Stimulated activated CD8-positive, alpha-beta memory T cell treated with anti-CD3 and anti-CD28 coated beads, Interleukin-7, amount 100 ng/mL, for 48 hours (primary cell): Measurements from ENCODE around the gene POLG.

ENCODE experiments used
- DNase-seq, 2 donors: peaks; one replicate each; pipeline ENCODE4 v3.0.0-alpha.2; 2020; ENCODE audit warnings: low read depth in 1 of 2; ENCODE audit errors: extremely low read depth in 1 of 2

Gene POLG

DNA sequence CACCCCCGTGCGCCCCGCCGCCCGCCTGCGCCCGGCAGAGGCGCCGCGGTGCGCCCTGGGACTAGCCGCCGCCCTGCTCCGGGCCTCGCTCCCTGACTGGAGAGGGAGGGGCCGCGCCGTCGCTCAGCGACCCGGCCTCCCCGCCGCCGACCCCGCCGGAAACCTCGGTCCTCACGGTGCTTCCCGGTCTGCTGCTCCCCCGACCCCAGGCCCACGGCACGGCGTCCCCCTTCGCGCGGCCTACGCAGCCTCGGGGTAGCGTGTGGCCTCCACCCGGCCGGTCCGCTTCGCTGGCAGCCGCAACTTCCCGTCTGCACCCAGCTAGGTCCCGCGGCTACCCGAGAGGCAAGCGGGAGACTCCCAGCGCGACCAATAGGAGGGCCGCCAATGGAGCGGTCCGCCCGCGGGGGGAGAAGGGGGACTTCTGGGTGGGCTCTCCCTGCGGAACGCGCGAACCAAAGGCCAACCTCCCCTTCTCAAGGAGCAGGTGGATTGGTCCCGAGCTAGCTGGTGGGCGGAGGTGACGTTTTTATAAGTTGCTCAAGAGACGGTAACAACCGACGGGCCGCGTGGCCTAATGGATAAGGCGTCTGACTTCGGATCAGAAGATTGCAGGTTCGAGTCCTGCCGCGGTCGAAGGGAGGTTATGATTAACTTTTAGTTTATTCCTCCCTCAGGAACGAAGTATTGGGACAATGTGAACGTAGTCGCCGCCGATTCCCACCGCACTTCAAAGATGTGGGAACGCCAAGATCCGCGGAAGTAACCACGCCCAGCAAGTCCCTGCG, at the start of gene POLG:
TSS of gene POLG (minus strand) at position 315 of the 788 bp plus-strand sequence. CDS start 1,070 bp downstream, outside the sequence.
- DNase-seq, result peak; percentile 96 to 97

DNA sequence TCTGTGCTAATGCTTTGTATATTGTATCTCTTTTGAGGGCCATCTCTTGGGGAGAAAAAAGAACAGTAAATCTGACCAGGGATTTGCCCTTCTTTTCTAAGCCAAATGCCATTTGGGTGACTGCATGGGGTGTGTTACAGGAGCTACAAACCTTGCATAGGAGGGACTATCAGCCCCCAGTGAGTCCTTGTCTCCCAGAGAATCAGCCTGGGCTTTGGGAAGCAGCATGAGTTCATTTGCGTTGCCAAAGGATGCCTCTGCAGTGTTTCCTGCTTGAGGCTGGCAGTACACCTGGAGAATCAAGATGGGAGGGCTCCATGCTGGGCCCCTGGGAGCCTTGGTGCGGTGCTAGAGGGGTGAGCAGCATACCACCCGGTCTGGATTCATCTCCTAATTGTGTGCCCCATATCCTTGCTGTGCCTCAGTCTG, 49.6 kb upstream of the POLG start:
- no peak for DNase-seq

DNA sequence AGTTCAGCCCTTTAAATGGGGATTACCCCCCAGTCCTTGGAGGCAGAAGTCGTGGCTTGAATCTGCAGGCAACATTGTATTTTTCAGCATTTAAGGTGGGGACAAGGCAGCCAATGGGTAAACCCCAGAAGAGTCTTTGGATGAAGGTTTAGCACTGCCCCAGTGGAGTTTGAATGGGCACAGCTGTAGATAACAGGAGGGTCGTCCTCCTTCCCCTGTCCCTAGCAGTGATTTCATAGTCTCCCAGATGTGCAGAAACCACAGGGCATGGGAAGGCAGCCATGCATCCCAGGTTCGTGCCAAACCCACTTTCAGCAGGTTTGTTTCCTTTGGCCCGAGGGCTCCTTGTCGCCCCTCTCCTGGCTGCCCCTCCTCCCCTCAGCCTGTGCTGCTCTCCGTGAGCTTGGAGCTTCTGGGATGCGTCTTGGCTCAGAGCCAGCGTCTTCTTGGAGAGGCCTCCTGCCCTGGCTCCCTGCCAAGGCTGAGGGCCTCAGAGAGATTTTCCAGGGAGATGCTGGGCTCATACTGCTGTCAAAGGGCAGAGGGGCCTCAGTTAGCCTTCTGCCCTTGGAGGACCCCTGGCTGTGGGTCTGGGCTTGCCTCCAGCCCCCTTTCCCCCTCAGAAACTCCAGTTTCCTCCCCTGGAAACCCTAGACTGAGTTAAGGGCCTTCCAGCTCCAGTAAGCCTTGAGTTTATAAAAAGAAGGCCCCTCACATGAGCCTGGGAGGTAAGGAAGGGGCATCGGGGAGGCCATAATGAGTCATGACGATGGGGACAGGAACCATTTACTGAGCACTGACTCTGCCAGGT, 48.9 kb upstream of the POLG start:
- no peak for DNase-seq

DNA sequence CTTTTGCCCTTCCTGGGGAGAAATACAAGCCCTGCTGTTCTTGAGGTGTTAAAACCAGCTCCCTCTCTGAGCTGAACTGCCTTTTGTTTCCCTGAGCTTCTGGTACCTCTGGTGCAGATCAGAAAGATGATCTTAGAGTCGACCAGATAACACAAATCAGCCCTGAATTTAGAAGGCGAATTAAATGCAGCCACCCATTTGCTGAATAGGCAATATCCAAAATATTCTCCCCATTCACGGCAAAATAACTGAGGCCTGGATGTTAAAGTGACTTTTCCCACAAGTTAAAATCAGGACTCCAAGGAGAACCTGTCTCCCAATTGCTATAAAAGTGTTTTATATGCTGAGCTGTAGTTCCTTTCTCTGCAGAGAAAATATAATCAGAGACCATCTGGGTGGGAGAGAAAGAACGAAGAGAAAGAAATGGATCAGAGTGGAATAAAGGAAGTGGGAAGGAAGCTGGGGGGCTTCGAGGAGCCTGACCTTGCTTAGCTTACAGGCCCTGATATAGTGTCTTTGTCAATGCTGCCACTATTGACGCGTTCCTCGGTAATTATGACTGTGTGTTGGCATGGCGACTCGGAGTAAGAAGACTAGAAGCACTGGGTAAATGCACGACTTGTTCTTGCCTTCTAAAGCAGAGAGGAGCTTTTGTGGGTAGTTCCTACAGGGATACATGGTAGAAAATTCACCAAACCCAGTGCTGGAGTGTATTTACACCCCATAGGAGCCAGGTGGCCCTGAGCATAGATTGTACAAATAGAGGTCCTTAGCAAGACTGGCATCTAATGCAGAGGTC, 47.5 kb upstream of the POLG start:
- no peak for DNase-seq

DNA sequence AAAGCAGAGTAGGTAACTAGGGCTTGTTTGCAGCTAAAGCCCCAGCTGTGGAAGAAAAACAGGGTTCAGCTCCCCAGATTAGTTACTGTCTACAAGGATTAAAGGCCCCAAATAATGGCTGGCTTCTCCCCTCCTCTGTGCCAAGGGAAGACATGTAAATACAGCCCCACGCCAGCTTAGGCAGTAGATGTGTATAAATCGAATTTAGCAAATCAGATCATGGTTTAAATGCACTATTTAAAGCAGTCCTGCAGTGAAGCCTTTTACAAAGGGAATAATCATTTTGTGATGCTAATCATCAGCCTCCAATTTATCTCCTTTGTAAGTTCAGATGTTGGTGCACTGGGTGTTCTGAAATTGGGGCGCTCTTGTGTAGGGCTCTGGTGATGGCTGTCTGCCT, 46.7 kb upstream of the POLG start:
- DNase-seq, result no peak

DNA sequence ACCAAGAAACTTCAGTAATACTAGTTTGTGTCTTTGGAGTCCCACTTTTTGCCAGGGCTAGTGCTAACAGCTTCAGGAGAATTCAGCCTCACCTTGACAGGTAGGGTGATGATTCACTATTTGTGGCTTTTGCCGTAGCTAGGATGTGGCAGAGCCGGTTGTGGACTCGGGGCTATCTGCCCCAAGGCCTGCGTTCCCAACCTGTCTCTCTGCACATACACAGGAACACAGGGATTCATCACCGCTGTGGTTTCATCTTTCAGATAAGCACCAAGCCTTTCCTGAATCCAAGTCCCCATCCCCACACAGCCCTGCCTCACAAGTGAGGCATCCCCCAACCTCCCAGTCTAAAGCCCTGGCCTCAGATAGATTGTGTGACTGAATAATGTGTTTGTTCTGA, 45.2 kb upstream of the POLG start:
- DNase-seq, result no peak

DNA sequence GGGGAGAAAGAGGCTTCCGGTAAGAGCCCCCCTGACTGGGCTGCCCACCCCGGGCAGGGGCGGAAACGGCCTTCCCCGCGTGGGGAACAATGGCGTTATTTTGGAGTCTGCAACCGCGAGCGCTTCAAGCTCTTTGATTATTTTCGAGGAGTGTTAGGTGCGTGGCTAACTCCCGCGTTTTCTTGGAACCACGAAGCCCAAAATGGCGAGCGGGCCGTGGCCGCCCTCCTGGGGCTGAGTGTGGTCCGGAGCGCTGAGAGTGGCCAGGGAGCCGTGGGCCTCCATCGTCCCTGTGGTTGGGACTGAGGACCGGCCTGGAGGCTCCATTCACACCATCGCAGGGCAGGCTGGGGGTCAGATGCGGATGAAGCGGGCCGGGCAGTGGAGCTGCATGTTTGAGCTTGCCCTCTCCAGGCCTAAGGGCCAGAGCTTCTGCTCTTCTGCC, 44.6 kb upstream of the POLG start:
- DNase-seq, result no peak

DNA sequence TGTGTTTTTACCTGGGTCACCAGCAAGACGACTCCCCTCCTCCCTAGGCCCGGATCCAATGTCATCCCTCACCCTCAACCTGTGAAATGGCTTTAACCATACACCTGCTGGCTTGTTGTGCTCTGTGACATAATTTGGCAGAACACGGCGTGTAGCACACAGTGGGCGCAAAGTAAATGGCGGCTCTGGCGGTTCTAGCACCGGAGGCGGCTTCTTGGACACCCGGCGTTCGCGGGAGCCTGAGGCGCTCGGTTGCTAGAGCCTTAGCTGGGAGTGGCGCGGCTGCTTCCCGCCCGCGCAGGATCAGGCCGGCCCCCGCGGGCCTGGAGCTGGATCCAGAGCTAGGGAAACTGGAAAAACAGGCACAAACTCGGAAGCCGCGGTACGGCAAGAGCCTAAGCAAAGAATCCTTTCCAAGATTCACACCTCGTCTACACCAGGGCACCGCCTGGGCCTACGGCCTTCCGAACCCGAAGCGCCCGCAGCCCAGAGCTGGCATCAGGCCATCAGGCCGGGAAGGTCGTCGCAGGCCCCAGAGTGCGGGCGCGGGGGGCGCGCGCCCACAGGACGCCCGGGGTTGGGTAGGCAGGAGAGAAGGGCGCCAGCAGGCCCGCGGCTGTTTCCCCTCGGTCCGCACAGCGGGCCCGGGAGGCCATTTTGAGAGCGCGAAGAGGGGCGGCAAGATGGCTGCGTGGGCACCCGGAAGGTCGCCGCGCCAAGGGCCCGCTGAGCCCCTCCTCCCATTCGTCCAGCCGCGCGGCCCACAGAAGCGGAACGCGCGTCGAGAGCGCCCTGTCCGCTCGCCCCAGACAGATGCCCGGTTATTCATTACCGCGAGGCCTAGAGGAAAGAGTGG, 43.9 kb upstream of the POLG start:
- no peak for DNase-seq

DNA sequence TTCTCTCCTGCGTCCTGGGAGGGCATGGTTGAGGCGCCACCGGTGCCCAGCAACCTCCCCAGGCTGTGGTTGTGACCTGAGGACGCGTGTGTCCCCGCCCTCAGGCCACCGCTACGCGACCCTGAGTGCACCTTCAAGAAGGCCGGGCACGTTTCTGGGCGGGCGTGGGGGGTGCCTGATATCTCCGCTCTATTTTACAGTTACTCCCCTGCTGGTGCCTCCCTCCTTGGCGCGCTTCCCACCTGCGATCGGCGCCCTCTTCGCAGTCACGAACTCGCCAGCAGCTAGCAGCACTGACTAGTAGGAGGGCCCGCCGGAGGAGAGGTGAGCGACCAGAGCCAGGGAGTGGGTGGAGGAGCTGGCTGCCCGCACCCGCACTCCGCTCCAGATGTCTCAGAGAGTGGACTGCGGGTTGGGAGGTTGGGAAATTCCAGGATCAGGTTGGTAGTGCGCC, 43.2 kb upstream of the POLG start:
- DNase-seq, result no peak

DNA sequence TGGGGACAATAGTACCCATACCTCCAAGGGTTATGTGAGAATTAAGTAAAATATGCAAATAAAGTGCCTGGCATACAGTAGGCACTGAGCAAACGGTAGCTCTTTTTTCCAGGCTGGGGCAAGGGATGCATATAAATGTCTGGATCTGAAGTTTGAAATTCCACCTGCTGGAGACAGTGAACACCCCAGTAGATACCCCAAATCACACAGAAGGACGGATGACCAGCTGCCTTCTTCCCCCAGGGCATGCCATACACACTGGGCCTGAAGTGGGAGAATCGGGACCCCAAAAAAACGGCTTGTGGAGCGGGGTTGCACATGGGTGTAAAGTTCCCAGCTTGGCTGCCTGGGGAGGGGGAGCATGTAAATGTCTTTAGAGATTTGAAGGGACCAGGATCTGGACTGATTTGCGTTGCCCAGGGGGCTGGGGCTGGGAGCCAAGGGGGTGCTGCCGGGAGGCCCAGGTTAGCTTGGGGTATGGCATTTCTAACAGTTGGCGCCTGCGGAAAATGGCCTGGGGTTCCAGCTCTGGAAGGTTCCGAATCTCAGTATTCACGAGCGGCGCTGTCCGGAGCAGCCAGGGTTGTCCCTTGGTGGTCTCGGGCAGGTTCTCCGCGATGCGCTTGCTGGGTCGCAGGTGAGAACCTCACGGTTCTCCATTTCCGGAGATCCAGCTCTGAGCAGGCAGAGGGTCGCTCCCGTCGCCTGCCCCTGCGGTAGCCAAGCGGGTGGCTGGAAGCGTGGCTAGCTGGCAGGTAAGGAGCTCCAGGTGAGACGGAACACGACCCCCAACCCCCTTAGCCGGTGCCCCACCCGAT, 42.6 kb upstream of the POLG start:
- DNase-seq, result no peak

DNA sequence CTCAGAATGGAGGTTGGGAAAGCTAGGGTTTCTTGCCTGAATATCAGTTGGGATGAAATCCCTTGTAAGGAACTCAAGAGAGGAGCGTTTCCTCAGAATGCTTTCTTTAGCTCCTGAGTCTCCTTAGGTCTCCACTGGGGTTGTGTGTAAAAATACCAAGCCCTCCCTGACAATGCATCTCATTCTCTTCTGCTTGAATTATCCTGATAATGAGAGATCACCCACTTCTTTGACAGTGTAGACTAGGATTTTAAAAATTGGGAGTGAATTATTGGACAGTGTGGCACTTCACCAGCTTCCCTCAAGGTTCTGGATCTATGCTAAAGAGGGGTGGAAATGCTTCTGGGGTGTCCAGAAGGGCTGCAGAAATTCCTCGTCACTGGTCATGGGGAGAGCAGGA, 41.8 kb upstream of the POLG start:
- DNase-seq, result no peak

DNA sequence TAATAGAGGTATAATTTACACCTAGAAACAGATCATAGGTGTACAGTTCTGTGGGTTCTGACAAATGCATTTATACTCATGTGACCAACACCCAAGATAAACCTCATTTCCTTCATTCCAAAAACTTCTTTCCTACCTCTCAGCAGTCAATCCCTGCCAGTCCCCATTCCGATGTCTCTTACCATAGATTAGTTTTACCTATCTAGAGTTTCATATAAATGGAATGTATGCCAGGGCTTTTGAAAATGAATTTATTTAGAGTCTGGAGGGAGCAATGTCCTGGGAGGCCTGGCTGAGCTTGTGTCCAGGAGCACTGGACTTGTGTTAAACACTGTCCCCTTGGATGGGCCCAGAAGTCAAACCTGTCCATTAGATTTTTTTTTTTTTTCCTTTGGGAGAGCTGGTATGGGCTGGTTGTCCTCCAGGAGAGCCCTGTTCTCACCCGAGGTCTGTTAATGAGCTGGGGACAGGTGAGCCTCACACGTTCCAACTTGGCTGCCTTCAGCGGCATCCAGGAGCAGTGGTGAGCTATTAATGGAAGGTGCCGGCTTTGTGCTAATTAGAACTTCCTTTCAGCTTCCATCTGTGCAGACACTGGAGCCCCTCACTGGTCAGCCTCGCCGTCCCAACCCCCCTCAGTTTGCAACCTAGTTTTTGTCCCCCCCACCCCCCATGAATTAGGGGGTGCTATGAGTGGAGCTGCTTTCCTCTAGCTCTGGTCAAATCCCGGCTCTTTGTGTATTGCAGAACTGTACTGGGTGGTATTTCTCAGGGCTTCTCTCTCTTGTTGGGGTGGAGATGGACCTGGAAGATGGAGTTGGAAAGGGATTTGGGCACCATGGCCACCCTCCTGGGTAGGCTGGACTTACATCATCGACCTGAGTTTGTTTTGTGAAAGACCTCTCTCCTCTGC, 40.7 kb upstream of the POLG start:
- no peak for DNase-seq

DNA sequence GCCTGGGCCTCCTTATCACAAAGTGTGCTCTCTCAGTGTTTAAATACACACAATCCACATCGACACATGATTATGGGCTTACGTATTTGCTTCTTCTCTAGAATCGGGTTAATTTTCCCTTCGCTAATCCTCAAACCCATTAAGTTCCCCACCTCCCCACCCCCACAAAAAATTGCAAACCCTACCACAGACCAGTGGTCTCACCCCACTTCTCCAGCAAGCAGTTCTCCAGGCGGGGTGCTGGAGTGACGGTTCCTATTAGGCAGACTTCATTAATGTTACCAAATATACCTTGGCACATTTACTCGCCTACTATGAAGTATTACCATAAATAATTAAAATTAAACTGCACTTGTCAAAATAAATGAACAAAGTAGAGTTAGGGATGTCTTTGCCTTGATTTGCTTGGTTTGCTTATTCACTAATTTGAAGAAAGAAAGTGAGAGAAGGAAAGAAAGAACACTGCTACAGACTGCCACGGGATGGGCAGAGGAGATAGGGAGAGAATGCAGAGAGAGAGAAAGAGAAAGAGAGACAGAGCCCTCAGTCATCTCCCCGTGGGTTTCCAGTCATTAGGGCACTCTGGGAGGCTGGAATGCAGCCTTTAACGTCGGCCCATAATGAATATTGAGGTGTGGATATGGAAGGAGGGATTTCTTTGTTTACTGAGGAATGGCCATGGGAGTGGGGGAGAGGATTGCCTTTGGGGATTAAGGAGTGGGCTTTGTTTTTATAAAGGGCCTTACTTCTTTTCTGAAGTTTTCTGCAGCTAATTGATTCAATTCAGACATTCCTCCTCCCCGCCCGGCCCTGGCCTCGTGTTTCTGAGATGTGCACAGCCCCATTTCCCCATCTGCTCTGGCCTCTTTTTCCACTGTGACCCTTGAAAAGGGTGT, 39.7 kb upstream of the POLG start:
- no peak for DNase-seq

DNA sequence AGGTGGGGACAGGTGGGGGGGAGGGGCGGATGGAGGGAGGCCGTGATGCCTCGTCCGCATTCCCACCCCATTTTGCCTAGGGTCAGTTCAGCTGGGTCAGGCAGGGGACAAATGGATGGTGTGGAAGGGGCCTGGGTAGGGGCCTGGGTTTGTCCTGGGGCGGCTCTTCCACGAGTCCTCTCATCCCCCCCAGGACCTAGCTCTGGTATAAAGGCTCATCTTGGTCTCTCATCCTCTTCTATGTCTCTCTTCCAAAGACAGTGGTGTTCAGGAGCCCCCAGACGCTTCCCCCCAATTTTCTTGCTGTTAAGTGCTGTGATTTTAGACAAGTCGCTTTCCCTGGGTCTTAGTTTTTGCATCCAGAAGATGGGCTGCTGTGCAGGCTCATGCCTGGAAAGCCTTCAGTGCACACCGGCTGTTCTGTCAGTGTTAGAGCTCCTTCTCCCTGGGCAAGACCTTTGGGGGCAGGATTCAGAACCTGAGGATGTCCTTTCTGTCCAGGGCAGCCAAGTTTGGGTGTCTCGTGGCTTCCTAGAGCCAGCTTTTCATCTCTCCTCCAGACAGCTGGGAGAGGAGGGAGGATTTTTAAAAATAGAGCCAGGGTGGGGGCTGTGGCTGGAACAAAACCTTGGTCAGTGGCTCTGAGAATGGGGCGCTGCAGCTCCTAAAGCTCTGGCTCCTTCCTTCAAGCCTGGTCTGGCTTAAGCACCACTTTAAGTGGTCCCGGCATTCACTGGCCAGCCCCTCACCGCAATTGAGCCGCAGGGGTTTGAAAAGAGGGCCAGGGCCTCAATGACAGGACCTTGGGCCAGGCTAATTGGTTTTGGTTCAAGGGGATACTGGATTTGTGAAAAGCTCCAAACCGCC, 37.7 kb upstream of the POLG start:
- no peak for DNase-seq

DNA sequence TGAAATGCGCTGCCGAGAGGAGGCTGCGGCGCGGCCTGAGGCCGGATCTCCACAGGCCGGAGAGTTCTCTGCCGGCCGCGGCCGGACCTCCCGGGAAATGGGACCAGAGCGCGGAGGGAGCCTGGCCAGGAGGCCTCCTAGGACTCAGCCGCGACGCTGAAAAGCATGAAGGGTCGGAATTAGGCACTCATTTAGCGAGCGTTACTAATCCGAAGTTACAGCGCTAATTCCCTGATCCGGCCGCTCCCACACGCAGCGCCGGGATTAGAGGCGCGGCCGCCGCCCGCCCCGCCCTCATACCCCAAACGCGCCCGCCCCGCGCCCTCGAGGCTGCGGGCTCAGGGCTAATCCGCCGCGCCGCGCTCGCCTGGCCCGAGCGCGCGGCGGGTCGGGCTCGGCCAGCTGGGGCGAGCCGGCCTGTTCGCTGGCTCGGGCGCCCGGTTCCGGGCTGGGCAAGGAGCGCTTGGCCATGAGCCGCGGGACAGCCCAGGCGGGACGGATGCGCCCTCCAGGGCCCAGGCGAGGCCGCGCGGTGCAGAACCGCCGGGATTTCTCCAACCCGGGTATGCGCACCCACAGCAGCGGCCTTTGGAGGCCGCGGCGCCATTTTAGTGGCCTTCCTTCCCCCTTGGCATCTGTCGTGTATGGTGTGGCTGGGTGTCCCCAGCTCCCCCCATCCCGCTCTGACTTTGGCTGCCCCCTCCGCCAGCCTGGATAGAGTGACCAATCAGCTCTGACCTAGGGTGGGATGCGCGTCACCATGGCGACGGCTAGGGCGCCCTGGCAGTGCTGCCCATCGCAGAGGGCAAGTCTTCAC, 36.8 kb upstream of the POLG start:
- no peak for DNase-seq

DNA sequence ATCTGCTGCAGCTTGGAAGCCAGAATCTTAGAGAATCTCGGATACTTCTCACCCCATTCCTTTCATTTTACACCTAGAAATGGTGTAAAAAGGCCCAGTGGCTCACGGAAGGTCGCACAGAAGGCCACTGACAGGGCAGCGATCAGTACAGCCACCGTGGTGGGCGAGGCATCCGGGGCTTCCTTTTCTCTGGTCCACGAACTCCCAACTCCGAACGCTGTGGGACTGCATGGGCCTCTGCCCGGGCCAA, 36.3 kb upstream of the POLG start:
- no peak for DNase-seq
